NCI-H1694 (cell line): Measurements from ENCODE around the gene CDCA4.
A peak's percentile ranks its signal among the peaks of the same experiment; 100 is the strongest.

Experiments
- DNase-seq: peaks from one replicate; lab custom pipeline; 2025; lab: John Stamatoyannopoulos, UW

CDCA4 gene

DNA sequence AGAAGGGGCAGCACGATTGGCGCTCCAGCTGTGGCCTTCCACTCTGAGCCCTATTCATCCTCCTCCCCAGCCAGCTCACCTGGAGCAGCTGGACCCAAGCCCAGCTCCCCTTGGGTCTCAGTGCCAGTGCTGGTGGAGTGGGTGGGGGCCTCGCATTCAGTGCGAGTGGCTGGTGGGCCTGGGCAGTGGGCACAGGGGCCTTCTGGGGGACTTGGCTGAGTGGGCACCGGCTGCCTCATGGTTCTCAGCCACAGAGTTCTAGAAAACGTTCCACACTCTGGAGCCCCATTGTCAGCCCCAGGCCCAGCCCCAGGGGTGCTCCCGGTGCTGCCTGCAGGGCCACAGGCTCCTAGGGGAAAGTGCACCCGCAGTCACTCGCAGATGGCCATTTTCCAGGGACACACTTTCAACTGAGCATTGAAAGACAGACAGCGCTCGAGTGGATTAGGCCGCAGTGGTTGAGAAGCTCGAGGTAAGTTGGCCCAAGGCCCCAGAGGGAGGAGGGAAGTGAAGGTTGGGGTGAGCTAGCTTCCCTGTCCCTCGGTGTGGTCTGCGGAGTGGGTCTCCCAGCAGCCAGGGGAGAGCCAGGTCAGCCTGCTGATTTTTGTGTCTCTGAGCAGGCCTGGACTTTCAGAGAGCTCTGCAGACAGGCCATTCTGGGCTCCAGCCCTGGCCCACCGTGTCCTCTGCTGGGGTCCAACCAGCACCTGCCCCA is 31.5 kb downstream of the CDCA4 start:
- no peak for DNase-seq

DNA sequence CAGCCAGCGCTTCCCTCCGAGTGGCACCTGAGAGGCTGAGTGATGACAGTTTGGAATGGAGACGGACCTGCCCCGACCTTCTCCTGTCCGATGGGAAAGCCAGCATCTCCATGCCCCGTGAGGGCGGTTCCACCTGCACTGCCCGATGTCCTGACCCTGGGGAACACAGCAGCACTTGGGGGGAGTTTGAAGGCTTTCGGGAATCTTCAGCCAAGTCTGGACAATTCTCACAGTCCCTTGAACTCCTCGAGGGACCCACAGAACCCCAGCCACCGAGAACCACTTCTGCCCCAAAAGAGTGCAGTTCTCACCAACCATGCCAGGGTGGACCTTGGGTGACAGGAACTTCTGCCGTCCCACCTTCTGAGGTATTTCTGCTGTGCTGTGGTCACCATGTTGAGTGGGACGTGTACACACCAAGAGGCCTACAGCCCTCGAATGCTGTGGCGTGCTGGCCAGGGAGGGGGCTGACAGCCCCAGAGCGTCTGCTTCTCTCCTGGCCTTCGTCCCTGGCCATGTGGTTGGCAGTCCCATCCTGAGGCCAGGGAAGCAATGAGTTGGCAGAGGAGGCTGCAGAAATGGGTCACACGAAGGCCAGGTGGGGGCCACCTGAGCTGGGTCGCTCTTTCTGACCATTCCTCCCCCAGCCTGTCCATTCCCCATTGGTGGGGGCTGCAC is 34.3 kb downstream of the CDCA4 start:
- no peak for DNase-seq

DNA sequence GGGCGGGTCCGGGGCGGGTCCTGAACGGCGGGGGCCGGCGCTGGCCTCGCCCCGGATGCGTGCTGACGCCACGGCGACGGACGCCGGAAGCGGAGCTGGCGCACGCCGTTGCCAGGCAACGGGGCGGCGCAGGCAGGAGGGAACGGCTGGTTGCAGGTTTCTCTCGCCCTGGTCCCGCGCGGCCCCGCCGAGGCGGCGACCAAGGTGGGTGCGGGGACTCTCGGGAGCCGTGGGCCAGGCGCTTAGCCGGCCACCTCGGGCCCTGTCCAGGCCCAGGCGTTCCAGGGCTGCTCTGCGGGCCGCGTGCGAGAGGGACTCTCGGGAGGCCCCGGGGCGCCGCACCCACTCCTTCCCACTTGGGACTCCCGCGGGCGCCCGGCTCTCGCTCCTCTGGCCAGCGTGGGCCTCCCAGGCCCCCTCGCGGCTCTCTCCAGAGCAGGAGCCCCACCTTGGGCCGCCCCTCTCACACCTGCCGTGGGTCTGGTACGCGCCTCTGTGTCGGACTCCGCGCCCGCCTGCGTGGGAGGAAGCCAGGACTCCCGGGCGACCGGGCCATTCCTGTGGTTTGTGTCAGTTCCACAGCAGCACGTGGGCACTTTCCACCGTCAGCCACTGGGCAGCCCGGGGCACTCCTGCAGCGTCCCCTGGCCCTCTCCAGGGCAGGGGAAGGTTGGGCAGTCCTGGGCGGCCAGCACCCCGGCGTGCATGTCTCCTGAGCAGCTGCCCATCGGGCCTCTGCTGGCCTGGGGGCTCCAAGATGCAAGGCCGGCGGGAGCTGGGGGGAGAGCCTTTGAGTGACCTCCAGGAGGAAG is 35.0 kb downstream of the CDCA4 start, which contains the start of gene CLBA1:
Gene CLBA1 (plus strand): TSS at position 114 of the 812 bp plus-strand sequence. CDS start 644 bp downstream, at position 758.
- peak; percentile 91 for DNase-seq

GRCh38 chr14:104984056-104984894 is 36.6 kb downstream of the CDCA4 start:
- no peak for DNase-seq

- no peak for DNase-seq
Measured at GRCh38 chr14:104983231-104983721, 37.6 kb downstream of the CDCA4 start.

GRCh38 chr14:104982548-104983230 is 38.2 kb downstream of the CDCA4 start:
- DNase-seq = no peak

DNA sequence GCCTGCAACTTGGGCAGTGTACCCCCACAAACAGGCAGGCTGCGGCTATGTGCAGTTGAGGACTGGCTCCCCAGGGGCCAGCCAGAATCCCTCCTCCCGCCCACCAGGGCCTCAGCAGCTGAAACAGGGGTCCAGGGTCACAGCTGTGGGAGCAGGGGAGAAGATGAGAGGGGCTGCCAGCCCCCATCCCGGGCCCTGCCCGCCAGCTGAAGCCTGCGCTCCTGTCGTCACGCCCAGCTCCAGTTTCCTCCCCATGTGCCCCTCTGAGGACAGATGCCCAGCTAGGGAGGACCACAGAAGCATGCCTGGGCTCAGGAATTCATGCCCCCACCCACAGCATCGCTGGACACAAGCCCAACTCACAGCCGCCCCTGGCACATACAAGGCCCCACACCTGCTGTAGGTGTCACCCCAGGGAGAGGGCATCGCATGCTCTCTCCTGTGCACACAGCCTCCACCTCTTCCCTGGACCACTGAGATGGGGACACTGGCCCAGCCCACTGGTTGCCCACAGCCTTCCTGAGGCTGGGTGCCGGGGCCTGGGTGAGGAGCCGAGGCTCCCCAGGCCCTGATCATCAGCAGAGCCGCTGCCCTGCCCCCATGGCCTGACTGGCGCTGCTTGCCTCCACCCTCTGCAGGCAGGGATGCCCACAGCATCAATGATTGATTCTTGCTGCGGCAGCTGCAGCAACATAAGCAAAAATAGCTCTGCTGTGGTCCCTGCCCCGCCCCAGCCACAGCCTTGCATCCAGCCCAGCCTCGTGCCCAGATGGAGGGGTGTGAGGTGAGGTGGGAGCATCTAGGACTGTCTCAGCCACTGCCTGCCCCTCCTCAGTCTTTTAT is 39.0 kb downstream of the CDCA4 start:
- peak; percentile 29 for DNase-seq

DNA sequence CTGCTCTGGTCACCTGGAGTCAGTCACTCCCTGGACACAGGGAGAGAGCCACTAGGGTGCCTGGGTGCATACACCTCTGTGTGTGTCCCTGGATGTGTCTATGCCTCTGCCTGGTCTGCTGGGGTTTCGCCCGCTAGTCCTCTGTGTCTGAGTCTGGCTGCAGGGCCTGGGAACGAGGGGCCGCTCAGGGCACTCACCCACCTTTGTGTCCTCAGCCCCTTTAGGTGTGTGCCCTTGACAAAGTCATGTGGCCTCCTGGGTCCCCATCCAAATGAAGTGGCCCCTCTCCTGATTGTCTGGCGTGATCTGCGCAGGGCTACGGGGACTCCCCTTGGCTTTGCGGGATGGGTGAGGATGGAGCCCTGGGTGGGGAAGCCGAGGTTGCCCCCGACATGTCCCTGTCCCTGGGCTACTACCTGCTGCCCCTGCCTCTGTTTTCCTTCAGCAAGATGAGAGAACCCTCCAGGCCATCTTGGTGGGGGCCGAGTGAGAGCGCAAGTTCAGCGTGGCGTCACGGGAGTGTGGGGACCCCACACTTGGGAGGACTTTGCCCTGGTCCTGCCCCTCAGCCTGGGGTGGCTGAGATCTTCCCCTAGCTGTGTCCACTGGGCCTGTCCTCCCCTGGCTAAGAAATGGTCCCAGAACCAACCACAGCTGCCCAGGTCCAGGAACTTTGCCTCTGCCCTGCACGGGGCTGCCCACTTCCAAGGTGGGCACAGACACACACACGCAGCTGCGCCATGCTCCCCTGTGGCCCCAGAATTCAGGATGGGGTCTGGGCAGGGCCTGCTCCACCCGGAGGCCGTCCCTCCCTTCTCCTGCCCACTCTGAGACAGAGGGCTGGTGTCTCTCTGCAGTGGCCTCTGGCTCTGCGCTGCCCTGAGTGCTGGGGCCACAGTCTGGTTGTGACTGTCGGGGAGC is 40.0 kb downstream of the CDCA4 start:
- DNase-seq = no peak

- DNase-seq = no peak
Measured at GRCh38 chr14:104979758-104980610, 40.9 kb downstream of the CDCA4 start.

DNA sequence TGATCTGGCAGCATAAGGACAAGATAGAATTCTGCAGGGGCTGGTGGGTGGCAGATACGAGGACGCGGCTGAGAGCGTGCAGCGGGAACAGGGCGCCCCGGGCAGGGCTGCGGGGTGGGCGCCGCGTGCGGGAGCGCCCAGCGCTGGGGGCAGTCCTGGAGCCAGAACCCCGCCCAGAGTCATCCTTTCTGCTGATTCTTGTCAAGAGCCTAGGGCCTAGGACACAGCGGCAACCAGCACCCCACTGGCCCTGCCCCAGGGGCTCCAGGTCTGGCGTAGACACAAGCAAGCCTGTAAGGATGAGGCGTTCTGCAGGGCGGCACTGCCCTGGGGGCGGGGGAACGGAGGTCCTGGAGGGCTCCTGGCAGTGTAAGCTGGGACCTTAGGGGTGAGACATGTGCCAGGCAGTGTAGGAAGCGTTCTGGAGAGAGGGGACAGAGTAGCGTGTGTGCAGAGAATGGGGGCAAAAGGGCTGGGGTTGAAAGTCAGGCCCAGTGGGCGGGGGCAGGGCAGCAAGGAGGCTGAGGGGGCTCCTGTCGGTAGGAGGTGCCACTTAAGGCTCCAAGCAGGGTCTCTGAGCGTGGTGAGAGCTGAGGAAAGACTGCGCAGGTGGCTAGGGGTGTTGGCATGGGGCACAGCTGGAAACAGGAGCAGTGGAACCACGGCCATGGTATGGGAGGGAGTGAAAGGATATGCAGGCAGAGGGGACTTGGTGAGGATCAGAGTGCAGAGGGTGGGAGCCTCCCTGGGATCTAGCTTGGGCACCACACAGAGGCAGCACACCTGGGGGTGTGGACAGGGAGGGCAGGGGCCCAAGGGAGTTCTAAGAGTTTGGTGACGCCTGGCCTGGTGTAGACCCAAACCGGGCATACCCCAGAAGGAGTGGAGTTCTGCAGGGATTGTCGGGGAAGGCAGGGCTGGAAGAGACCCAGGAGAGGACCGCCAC is 41.9 kb downstream of the CDCA4 start:
- DNase-seq = no peak

GRCh38 chr14:104977681-104978653 is 42.9 kb downstream of the CDCA4 start, which contains the start of gene AHNAK2:
TSS of gene AHNAK2 (minus strand) at chr14:104978374. CDS start at chr14:104978237, 137 bp downstream.
- DNase-seq = peak; percentile 63

DNA sequence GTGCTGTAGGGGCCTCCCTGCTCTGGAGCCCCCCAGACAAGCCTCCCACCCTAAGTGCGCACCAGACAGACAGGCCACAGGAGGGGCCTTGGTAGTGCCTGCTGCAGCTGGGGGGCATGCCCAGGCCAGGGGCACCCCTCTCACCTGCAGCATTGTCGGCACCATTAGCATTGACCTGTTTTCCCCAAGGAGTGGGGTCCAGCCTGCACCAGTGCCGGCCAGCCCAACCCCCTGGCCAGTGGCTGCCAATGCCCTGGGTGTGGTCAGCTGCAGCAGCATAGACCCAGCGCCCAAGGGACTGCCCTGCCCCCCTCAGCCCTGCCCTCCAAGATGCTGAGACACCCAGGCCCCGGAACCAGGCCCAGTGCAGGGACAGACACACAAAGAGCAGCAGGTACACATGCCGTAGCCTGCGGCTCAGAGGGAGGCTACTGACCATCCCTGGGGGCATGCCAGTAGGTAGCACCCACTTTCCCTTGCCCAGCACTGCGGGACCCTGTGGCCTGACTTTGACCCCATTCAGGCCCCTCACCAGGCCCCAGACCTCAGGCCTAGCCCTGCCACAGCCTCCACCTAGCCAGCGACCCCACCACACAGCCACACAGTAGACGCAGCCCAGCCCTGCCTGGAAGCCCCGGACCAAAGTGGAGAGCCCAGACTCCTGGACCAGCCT is 43.7 kb downstream of the CDCA4 start:
- DNase-seq = no peak

- peak; percentile 84 for DNase-seq
Measured at GRCh38 chr14:104976198-104977007, 44.5 kb downstream of the CDCA4 start.
